Astrocyte (in vitro differentiated cells and primary cell): Measurements from ENCODE around the gene FNDC3B.

Source experiments
- EZH2 ChIP-seq: IDR thresholded peaks from 2 replicates; pipeline ENCODE4 v1.6.1; 2012; ENCODE audit warnings: mild to moderate bottlenecking, low read length, inconsistent platforms; ENCODE audit not compliant: insufficient read depth
- TF ChIP-seq, protein P1 (sequence below): IDR thresholded peaks from 2 replicates; pipeline ENCODE4 v1.5.1; 2011; ENCODE audit warnings: low read depth, mild to moderate bottlenecking, inconsistent platforms, low read length, moderate library complexity; ENCODE audit not compliant: insufficient read depth

GRCh38 chr3:172276103-172276502 lies 236.7 kb downstream of the FNDC3B start:
- TF ChIP-seq, protein P1, sequence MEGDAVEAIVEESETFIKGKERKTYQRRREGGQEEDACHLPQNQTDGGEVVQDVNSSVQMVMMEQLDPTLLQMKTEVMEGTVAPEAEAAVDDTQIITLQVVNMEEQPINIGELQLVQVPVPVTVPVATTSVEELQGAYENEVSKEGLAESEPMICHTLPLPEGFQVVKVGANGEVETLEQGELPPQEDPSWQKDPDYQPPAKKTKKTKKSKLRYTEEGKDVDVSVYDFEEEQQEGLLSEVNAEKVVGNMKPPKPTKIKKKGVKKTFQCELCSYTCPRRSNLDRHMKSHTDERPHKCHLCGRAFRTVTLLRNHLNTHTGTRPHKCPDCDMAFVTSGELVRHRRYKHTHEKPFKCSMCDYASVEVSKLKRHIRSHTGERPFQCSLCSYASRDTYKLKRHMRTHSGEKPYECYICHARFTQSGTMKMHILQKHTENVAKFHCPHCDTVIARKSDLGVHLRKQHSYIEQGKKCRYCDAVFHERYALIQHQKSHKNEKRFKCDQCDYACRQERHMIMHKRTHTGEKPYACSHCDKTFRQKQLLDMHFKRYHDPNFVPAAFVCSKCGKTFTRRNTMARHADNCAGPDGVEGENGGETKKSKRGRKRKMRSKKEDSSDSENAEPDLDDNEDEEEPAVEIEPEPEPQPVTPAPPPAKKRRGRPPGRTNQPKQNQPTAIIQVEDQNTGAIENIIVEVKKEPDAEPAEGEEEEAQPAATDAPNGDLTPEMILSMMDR = no peak
- no peak for TF ChIP-seq EZH2
